Activated gamma-delta T cell treated with Interleukin-2 at 50 U/mL for 16 hours (primary cell): Measurements from ENCODE around the gene TSPEAR.
"Not testable (repeated sequence)": the region's sequence is repeated elsewhere in the genome, so short reads cannot be mapped to it uniquely, and the experiment has no call there.

Experiments used
- DNase-seq: peaks from one replicate; pipeline ENCODE4 v3.0.0-alpha.2; 2020

TSPEAR gene

DNA sequence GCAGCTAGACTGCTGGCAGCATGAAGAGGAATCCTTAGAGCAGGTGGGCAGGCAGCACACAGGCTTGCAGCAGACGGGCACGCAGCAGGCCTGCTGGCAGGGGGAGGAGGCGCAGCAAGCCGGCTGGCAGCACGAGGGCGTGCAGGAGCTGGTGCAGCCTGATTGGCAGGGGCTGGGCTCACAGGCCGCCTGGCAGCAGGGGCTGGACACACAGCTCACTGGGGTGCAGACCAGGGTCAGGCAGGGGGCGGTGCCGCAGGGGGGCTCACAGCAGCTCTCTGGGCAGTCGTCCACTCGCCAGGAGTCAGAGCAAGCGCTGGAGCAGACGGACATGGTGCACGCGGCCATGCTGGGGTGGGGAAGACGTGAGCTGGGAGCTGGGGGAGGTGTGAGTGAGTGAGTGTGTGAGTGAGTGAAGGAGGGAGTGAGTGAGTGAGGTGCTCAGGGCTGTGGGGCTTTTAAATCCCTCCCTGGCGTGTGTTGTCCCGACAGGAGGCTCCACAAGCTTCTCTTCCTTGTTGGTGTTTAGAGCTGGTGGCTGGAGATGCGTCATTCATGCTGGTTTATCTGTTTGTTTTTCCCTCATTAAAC lies 131.0 kb downstream of the TSPEAR start, which contains the start of gene KRTAP10-5:
Gene KRTAP10-5, minus strand, starts transcription at position 374 of the 591 bp plus-strand sequence. Its CDS starts 26 bp downstream, at position 348.
- DNase-seq, result not testable (repeated sequence)

DNA sequence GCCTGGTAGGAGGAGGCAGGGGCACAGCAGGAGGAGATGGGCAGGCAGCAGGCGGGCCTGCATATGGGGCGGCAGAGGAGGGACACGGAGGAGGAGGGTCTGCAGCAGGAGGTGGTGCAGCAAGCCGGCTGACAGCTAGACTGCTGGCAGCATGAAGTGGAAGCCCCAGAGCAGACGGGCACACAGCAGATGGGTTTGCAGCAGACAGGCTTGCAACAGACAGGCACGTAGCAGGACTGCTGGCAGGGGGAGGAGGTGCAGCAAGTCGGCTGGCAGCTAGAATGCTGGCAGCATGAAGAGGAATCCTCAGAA lies 131.6 kb downstream of the TSPEAR start:
- no peak for DNase-seq

DNA sequence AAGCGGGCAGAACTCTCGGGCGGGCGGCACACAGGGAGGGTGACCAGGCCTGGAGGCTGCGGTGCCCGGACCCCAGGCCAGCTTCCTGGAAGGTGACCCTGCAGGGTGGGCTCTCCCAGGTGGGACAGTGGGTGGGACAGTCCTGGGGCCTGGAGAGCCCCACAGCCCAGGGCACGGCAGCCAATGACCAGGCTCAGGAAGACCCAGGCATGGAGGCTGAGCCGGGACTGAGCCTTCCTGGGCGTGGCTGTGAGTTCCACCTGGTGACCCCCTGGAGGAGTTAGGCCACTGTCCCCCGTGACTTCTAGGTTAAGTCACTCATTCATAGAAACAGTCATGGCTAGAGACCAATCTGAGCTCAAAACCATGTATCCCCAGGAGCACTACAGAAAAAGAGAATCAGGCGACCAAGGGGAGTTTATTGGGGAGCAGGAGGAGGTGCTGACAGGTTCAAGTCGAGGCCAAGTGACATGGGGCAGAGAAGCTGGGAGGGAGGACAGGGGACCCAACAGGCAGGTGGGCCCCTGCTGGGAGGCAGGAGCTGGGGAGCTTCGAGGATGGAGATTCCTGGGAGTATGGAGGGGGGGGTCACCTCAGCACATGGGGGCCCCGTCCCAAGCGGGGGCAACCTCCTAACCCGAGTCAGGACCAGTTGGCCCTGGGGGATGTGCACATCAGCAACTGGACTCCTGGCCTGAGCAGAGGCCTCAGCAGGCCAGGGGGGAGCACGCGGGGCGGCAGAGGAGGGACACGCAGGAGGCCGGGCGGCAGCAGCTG lies 132.1 kb downstream of the TSPEAR start:
- DNase-seq, result no peak

DNA sequence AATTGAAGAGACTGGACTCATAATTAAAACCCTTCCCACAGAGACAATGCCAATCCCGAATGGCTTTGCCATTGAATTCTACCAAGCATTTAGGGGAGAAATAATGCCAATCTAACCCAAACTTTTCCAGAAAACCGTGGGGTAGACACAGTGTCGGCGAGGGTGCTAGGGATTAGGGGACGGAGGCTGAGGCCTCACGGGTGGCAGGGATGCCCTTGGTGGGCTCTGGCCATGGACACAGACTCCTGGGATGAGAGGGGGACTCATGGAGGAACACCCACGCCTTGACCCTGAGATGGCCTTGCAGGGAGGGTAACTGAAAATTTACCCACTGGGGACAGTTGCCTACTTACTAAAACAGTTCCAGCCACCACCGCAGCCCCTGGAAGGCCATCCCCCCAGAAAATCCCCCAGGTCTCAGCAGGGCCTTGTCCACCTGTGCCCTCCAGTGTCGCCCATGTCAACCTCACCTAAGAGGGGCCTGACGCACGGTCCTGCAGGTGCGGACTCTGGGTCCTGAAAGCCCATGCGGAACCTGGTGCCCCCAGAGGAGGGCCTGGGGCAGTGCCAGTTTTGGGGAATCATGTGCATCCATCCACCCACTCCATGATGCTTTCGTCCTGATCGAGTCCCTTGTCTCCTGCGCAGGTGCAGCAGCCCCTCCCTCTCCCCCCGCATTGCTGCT lies 132.9 kb downstream of the TSPEAR start:
- no peak for DNase-seq

DNA sequence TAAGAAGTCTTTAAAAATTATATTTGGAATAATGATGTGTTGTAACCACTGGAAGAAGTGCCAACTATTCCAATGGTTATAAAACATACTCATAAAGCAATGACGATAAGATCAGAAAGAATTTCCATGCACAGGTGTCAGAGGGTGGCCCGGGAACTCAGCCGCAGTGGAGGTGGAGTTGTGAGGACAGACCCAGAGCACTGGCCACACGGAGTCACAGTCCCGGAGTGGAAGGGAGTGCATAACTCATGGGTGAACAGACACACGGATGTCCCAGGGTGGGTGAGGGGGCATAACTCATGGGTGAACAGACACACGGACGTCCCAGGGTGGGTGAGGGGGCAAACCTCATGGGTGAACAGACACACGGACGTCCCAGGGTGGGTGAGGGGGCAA lies 135.3 kb downstream of the TSPEAR start:
- DNase-seq, result no peak

- no peak for DNase-seq
Observed at GRCh38 chr21:44575307-44576024, 135.9 kb downstream of the TSPEAR start.

DNA sequence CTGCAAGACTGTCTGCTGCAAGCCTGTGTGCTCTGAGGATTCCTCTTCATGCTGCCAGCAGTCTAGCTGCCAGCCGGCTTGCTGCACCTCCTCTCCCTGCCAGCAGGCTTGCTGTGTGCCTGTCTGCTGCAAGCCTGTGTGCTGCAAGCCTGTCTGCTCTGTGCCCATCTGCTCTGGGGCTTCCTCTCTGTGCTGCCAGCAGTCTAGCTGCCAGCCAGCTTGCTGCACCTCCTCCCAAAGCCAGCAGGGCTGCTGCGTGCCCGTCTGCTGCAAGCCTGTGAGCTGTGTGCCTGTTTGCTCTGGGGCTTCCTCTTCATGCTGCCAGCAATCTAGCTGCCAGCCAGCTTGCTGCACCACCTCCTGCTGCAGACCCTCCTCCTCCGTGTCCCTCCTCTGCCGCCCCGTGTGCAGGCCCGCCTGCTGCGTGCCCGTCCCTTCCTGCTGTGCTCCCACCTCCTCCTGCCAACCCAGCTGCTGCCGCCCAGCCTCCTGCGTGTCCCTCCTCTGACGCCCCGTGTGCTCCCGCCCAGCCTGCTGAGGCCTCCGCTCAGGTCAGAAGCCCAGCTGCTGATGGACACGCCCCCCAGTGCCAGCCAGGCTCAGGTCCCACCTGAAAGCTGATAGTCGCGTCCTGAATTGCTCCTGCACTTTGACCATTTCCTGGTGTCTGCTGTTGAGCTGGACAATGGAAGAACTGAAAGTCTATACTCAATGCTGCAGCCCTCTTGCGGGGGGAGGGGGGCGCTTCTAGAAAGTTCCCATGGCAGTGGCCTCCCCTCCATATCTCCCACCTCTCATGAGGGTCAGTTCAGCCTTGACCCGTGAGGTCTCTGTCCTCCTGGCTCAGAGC lies 136.7 kb downstream of the TSPEAR start:
- no peak for DNase-seq

DNA sequence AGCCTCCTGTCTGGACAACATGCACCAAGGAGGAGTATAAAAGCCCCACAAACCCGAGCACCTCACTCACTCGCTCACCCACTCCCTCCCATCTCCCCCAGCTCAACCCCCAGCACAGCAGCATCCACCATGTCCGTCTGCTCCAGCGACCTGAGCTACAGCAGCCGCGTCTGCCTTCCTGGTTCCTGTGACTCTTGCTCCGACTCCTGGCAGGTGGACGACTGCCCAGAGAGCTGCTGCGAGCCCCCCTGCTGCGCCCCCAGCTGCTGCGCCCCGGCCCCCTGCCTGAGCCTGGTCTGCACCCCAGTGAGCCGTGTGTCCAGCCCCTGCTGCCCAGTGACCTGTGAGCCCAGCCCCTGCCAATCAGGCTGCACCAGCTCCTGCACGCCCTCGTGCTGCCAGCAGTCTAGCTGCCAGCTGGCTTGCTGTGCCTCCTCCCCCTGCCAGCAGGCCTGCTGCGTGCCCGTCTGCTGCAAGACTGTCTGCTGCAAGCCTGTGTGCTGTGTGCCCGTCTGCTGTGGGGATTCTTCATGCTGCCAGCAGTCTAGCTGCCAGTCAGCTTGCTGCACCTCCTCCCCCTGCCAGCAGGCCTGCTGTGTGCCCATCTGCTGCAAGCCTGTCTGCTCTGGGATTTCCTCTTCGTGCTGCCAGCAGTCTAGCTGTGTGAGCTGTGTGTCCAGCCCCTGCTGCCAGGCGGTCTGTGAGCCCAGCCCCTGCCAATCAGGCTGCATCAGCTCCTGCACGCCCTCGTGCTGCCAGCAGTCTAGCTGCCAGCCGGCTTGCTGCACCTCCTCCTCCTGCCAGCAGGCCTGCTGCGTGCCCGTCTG lies 137.5 kb downstream of the TSPEAR start, which contains the start of gene KRTAP10-4:
Gene KRTAP10-4, plus strand, starts transcription at position 100 of the 827 bp plus-strand sequence. Its CDS starts 30 bp downstream, at position 130.
- DNase-seq, result not testable (repeated sequence)

DNA sequence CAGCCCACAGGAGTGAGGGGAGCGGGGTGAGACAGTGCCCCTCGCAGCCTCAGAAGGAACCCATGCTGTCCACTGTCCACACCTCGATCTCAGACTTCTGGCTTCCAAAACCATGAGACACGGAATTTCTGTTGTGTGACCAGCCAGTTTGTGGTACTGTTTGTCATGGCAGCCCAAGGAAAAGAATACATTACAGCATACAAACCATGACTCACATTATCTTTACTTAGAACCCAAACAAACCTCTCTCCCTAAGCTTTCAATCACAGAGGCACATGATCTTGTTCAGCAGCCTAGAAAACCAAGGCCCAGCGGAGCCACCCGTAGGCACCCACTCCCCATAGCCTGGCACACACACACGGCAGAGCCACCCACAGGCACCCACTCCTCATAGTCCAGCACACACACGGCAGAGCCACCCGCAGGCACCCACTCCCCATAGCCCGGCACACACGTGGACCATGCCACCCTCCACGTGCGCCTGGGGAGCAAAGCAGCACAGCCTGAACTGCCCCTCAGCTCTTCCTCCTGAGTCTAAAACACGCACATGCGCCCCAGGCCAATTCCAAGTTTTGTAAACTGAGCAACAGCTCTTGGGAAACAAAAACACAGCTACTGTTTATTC lies 138.3 kb downstream of the TSPEAR start:
- DNase-seq, result no peak

GRCh38 chr21:44571844-44572782 lies 139.3 kb downstream of the TSPEAR start:
- DNase-seq, result no peak

DNA sequence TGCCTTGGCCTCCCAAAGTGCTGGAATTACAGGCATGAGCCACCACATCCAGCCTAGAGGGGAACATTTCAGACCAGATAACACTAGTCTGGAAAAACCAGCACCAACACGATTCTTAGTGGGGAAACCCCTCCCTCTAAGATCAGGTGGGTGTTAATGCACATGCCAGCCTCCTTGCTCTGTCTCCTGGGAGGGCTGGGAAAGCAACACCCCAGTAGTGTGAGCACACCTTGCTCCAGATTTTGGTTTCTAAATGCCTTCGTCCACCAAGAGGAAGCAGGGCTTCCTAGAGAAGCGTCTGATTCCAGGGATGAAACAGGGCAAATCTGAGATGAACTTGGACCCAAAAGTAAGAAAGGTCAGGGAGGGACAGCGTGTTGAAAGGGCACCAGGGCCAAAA lies 140.1 kb downstream of the TSPEAR start:
- DNase-seq, result no peak

- no peak for DNase-seq
Observed at GRCh38 chr21:44569861-44570517, 141.4 kb downstream of the TSPEAR start.

GRCh38 chr21:44568667-44569556 lies 142.5 kb downstream of the TSPEAR start:
- no peak for DNase-seq

- DNase-seq, result no peak
Observed at GRCh38 chr21:44568261-44568660, 143.1 kb downstream of the TSPEAR start.

- DNase-seq, result no peak
Observed at GRCh38 chr21:44567481-44568171, 143.7 kb downstream of the TSPEAR start.

DNA sequence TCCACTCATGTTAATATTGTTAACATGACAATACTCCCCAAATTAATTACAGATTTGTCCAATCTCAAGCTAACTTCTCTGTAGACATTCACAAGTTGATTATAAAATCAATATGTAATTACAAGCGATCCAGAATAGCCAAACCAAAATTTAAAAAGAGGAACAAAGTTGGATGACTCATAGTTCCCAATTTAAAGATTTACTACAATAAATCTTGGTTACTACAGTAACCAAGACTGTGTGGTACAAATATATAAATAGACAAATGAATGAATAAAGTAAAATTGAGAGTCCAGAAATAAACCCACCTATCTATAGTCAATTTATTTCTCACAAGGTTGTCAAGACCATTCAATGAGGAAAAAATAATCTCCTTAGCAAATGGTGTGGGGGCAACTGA lies 145.0 kb downstream of the TSPEAR start:
- no peak for DNase-seq

GRCh38 chr21:44564886-44565598 lies 146.3 kb downstream of the TSPEAR start:
- DNase-seq, result no peak
